ENCODE data around the gene NEGR1. TPM values are rescaled to one million over a fixed set of nuclear protein-coding genes. Genes with fewer than 3 reads are reported as not detected.

NEGR1 gene
- total and polyA plus RNA-seq, 2 experiments from 2014 or later, result 0.57 to 0.94 TPM

GRCh38 chr1:72115290-72115689 lies 167.0 kb downstream of the NEGR1 start (continued):
- TF ChIP-seq JUNB (IDR thresholded peaks at IDR 0.05; ENCODE audit: unreplicated experiment) (no peak), EZH2 (IDR thresholded peaks at IDR 0.05; ENCODE audit: low read depth, unreplicated experiment) (no peak), ZNF114 (CRISPR knock-in tag; IDR thresholded peaks at IDR 0.05) (no peak), ETS1 (IDR thresholded peaks at IDR 0.05) (no peak), NANOG (IDR thresholded peaks at IDR 0.05; ENCODE audit: borderline replicate concordance) (no peak), POLR2AphosphoS5 (IDR thresholded peaks at IDR 0.05; ENCODE audit: low read depth) (no peak), ZNF331 (CRISPR knock-in tag; IDR thresholded peaks at IDR 0.05; ENCODE audit: low read depth) (no peak), CREB1 (CRISPR knock-in tag; IDR thresholded peaks at IDR 0.05; ENCODE audit: low read depth) (no peak), CTCF (conservative IDR thresholded peaks at IDR 0.05; ENCODE audit: low read depth in 2 of 2) (no peak), STAT1 (IDR thresholded peaks at IDR 0.05; ENCODE audit: unreplicated experiment) (no peak)

DNA sequence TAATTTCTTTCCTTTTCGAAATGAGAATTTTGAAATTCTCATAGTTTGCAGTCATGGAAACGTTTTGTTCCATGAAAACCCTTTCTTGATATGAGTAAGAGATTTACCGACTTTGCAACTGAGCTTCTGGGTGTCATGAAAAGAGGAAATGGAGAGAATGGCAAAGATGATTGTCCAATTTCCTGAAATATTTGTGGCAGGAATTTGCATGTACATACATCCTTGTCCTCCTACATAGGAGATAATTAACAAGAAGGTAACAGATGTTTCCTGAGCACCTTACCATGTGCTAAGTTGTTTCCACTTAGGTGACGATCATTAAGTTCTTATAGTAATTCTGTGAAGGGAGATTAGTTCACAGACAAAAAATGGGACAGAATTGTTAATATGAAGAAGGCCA lies 170.7 kb downstream of the NEGR1 start:
- Histone ChIP-seq H3F3A (replicated peaks; ENCODE audit: low read depth) (no peaks in the 10 kb centered on the region), H3K79me2 (replicated peaks; ENCODE audit: insufficient read depth) (no peaks in the 10 kb centered on the region), H3K4me1 (ENCODE audit: insufficient read depth) (no peaks in the 10 kb centered on the region), H3K36me3 (ENCODE audit: insufficient read depth) (no peaks in the 10 kb centered on the region), H3K27me3 (ENCODE audit: insufficient read depth) (no peaks in the 10 kb centered on the region), H3K4me3 (no peak overlapping the region), H3K4me2 (no peak overlapping the region), H3K9me2 (ENCODE audit: insufficient read depth) (no peaks in the 10 kb centered on the region), H3K27ac (ENCODE audit: low read depth) (no peak overlapping the region), H4K20me1 (replicated peaks; ENCODE audit: insufficient read depth) (no peaks in the 10 kb centered on the region), H2AFZ (no peak overlapping the region)
- Mint-ChIP-seq H3K27me3 (ENCODE audit: insufficient read depth, low read depth, poor library complexity) (no peaks in the 10 kb centered on the region), H3K9me3 (no peaks in the 10 kb centered on the region), H3K4me1 (peaks cover 4% of the 10 kb centered on the region; the same call in 1 of the 3 replicates), H3K27ac (no peak overlapping the region), H3K36me3 (ENCODE audit: low read depth) (no peaks in the 10 kb centered on the region), H3K4me3 (no peak overlapping the region)
- TF ChIP-seq CTCF (conservative IDR thresholded peaks at IDR 0.05; ENCODE audit: low read depth in 2 of 2) (no peak), EZH2phosphoT487 (IDR thresholded peaks at IDR 0.05; ENCODE audit: unreplicated experiment) (no peak), ZNF462 (CRISPR knock-in tag; IDR thresholded peaks at IDR 0.05) (no peak), CREB1 (CRISPR knock-in tag; IDR thresholded peaks at IDR 0.05; ENCODE audit: low read depth) (no peak), ZNF114 (CRISPR knock-in tag; IDR thresholded peaks at IDR 0.05) (no peak)
- DNase-seq (ENCODE audit: low spot score), result no peak
- no peak for ATAC-seq

Data from GM23338 (cell line).